ENCODE results near the gene HTT-AS.
A peak's percentile ranks its signal among the peaks of the same experiment; 100 is the strongest.

DNA sequence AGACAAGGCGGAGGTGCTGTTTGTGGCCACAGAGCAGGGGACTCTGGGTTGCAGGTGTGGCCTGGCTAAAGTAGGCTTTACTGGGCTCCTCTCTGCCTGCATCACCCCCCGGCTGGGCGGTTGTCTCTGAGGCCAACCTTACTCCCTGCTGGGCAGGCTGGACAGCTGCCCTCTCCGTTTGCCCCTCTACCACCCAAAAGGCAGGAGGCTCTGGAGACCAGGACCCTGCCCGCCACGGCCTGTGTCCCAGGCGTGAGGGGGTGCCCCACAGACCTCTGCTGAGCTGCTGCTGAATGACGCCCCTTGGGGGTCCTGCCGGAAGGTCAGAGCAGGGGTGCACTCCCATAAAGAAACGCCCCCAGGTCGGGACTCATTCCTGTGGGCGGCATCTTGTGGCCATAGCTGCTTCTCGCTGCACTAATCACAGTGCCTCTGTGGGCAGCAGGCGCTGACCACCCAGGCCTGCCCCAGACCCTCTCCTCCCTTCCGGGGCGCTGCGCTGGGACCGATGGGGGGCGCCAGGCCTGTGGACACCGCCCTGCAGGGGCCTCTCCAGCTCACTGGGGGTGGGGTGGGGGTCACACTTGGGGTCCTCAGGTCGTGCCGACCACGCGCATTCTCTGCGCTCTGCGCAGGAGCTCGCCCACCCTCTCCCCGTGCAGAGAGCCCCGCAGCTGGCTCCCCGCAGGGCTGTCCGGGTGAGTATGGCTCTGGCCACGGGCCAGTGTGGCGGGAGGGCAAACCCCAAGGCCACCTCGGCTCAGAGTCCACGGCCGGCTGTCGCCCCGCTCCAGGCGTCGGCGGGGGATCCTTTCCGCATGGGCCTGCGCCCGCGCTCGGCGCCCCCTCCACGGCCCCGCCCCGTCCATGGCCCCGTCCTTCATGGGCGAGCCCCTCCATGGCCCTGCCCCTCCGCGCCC lies 920 bp downstream of the HTT-AS start:
- TF ChIP-seq EZH2 (IDR thresholded peaks at IDR 0.05) (no peak), POLR2AphosphoS5 (IDR thresholded peaks at IDR 0.05; ENCODE audit: borderline replicate concordance, low read depth, low read length) (peak; percentile 80; the same call in 1 of the 2 replicates), FOXP2 (optimal IDR thresholded peaks at IDR 0.05; ENCODE audit: control extremely low read depth, extremely low read length, insufficient read depth) (no peak)

Data from SK-N-MC (cell line).